ENCODE data around the gene NBEA.

The NBEA gene

DNA sequence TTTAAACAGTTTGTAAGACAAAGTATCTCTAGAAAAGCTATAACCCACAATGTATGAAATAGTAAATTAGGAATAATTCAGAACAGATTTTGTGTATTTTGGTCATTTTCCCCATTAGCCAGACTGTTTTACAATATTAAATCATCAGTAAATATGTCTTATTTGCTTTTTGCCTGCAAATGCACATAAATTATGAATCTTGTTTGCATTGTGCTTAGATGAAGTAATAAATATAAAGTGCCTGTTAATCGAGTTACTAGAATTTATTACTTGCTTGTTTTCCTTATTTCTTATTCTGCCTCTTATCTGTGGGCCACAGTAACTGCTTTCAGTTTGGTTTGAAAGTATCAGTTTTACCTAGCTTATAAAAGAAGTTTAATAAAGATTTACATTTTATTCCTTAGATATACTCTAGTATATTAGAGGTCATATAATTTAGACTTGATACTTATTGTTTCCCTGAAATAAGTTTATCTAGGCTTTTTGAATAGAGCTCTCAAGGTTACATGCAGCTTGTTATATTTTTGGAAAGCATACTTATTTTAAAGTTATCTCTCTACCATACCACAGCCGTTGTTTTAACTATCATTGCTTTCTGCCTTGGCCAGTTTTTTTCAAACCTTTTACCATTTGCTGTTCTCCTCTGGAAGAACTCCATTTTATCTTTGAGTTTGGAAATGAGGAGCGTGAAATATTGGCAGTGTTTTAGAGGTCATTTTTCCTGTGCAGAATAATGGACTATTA lies 238.0 kb downstream of the NBEA start:
- no peak for DNase-seq

DNA sequence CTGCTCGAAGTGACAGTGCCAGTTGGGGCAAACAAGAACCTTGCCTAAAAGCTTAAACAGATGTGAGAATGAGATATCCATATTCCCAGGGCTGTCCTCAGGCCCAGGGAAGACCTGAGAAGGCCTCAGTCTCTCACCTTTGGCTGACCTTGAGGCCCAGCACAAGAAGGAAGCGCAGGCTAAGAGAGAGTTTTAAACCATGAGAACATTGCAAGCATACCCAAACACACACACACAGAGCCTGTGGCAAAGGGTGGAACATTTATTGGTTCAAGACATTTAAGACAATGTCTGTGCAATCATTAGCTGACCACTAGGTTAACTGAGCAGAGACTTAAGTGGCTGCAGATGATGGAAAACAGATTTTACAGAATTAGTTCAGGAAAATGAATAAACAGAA lies 248.2 kb downstream of the NBEA start:
- DNase-seq, result no peak

DNA sequence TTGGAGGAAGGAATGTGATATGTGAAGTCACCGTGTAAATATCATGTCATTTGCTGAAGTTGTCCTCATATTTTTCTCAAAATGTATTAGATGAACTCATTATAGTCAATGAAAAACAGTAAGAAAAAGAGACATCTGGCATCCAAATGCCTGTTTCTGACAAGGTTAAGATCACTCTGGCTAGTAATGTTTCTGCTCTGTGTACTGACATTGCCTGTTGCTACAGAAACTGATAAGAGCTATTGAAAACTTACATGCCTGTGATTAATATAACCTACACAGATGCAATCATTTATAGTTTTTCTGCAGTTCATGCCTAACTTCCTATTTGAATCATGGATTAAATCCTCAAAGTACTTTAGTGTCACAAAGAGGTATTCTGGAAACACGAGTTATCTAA lies 249.8 kb downstream of the NBEA start:
- no peak for DNase-seq

DNA sequence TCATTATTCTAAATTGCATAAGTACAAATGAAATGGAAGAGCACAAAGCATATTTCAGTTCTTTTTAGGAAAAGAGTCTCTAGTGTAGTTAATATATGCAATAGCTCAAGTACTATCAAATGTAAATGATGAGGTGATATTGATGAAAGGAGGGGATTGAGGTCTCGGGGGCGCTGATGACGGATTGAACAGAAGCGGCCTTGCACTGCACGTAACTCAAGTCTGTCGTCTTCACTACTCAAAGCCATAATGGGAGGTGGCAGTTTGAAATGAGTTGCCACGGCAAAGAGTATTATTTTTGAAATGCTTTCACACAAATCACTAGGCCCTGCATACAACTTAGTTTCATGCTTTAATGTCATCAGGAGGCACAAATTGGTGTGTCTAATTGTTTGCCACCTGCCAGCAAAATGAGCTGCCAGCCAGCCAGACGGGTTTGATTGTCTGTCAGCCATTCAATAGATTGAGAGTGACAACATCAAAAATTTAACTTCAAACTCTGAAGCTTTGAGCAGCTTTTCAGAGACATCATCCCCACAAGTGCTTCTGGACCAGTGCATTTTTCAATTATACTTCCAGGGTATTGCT lies 256.6 kb downstream of the NBEA start:
- DNase-seq, result no peak

DNA sequence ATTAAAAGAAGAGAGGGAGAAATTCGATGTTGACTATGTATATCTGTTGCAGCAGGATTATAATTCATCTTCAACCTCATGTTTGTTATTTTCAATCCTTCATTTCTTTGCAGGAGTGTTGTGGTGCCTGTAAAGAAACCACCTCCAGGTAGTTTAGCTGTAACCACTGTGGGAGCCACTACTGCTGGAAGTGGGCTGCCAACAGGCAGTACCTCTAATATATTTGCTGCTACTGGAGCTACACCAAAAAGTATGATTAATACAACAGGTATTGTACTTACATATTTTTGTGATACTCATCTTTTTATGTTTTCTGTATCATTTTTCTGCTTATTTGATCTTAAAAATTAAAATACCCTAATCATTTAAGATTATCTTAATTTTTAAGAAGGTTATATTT lies 266.5 kb downstream of the NBEA start:
- DNase-seq, result no peak

DNA sequence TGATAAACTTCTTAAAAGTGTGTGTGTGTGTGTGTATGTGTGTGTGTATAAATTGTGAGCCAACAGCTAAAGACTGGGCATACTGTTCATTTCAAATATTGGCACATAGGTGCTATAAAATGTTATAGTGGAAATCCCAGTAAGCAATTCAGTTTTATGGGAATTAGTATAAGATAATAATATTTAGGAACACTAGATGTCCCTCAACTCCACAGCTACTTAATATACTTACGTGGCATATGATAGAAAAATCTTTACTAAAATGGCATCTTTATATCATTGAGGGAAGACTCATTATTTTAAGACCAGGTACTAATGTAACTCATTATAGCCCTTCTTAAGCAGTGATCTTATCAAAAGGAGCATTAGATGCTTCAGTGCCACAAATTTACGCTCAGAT lies 268.2 kb downstream of the NBEA start:
- DNase-seq, result no peak

DNA sequence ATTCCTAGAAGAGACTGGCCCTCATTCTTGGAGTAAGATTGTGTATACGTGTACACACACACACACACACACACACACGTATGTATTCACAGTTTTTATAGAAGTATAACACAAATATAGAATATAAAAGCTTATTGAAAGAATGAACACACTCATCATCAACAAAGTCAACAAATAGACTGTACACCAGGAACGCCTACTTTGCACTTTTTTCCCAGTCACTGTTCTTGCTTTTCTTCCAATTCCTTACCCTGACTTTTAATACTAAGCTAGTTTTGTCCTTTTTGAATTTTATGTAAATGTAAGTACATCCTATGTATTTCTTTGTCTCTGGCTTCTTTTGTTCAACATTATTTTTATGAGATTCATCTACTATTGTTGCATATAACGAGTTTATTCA lies 269.9 kb downstream of the NBEA start:
- DNase-seq, result no peak

DNA sequence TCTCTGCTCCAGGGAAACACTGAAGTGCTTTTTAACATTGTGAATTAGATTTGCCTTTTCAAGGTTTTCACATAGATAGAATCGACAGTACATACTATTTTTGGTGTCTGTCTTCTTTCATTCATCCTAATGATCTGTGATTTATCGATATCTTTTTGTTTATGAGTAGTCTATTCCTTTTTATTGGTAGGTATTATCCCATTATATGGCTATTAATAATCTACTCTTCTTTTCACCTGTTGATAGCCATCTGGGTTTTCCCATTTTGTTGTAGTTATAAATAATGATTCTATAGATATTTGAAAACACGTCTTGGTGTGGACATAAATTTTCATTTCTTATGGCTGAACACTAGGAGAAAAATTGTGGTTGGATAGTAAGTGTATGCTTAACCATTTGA lies 271.8 kb downstream of the NBEA start:
- no peak for DNase-seq

DNA sequence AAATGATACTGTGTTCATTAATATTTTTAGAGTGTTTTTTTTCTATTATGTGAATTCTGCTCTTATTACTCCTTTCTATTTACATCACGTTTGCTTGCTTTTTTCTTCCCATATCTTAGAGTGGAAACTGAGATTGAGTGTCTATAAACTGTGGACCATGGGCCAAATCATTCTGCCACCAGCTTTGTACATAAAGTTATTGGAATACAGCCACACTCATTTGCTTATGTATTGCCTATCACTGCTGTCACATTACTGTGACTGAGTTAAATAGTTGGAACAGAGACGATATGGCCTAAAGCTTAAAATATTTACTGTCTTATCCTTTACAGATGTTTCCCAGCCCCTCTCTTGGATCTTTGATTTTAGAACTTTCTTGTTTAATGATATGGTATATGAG lies 274.1 kb downstream of the NBEA start:
- DNase-seq, result no peak

DNA sequence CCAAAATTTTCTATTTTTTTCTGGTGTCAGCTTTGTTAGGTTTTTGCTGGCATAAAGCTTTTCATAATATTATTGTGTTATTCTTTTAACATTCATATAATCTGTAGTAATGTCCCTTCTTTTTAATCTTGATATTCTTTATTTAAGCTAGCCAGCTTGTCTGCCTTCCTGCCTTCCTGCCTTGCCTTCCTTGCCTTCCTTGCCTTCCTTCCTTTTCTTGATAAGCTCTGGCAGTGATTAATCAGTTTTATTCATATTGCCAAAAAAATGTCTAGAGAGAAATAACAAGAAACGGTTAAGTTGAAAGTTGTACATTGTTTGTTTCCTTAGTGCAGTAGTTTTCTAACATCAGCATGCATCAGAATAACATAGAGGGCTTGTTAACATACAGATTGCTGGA lies 277.0 kb downstream of the NBEA start:
- DNase-seq, result no peak

DNA sequence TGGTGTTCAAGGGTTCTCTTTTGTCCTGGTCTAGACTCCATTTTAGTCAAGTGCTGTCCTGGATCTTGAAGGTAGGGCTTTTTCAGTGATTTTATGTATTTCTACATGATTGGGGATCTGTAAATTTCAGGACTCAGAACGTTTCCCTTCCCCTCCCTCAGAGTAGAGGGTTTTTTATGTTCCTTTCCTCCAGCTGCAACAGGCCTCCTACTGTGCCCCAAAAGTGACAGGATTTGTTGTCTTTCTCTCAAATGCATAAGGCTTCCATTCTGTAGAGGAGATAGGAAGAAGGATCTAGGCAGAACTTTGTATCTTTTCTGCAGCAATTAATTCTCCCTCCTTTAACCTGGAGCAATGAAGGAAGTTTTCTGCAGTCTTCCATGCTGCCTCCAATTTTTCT lies 283.1 kb downstream of the NBEA start:
- no peak for DNase-seq

DNA sequence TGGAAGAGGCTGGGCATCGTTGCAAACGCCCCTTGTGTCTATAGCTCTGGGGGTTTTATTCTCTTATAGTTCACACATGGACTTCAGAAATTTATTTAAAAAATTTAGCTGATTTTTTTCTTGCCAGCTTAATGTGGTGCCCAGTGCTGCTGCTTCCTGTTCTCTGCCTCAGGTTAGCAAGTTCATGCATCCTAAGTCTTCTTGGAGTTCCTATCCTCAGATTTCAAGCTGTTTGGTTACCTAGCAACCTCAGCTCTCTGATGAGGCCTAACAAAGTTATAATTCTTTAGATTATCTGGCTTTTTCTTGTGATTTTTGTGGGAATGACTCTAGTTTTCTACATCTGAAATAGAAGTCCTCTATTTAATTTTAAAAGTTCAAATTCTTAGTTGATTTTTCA lies 283.5 kb downstream of the NBEA start:
- DNase-seq, result no peak

DNA sequence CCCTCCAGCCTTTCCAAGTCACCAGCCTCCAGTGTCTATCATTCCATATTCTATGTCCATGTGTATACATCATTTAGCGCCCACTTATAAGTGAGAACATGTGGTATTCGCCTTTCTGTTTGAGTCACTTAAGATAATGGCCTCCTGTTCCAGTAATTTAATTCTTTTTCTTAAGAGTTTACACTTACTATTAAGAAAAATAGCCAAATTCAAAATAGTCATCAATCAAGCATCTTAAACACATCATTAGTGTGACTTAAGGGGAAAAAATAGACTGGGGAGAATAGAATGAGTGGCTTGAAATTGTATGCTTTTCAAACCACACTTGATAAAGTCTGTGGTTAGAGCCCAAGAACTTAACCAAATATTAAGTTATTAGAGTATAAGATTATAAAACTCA lies 286.5 kb downstream of the NBEA start:
- no peak for DNase-seq

DNA sequence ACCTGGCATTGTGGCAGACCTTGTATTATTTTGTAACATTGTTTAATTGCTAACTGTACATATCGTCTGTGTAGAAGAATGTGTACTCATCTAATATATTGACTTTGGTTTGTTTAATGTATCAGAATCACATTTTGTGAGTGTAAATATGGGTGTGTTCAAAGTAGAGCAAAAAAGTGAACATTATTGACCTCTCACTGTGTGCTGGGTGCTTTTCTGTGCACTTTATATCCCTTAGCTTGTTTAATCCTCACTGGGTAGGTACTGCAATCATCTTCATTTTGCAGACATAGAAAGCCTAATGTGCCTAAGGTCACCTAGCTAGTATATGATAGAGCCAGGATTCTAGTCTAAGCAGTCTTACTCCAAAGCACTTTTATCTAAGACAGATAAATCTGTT lies 289.4 kb downstream of the NBEA start:
- DNase-seq, result no peak

DNA sequence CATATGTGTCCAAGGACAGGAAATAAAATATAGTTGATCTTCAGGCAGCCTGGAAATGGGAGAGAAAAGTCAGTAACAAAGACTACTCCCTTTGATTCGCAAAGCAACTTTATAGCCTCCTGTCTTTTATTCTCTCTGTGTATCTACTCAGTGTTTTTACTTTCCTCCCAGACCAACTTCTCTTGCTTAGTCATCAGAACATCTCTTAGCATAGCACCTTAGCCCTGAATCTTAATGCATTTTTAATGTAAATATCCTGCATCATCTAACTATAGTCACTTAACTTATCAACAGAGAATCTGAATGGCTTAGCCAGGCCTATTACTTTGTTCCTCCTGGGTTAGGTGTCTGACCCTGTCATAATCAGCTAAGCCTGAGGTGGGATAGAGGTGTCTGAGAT lies 296.2 kb downstream of the NBEA start:
- no peak for DNase-seq

DNA sequence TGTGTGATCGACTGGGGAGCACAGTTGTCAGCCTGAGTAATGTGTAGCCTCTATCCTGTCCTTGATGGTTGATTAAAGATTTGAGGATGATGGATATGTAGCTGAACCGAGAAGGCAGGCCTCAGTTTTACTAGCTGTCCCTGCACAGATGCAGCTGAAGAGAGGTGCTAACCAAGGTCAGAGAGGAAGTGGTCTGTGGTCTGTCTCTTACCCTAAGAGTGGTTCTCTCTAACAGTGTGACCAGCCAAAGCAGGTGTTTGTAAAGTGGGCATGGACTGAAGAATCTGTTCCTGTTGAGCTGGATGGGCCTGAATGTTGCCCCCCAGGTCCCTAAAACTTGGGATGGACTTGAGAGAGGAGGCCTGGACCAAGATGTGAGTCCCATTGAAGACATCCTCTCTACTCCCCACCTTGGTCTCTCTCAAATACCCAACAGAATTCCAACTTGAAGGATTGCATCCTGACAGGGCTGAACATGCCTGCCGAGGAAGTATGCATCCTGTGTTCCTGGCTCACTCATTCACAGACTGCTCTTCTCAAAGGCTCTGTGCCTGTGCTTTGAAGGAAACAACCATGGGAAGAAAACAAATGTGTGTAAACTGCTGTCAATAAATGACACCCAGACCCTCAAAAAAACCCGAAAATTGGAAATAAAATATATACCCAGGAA lies 310.6 kb downstream of the NBEA start:
- DNase-seq, result no peak

DNA sequence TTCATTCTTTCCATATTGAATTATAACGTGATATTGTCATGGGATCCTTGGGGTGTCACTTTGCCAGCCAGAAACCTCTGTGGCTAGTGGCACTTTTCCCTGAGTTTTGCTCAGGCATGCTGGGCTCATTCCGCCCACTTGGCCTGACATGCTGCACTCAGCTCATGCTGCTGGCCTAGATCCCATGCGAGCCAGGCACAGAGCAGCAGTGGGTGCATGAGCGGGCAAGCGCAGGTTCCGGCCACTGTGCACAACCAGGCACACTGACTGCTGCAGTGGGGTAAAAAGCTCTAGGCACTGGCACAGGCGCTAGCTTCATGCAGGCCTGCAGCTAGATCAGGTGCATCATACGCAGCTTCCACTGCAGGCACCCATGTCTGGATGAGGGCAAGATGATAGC lies 313.2 kb downstream of the NBEA start:
- DNase-seq, result no peak

DNA sequence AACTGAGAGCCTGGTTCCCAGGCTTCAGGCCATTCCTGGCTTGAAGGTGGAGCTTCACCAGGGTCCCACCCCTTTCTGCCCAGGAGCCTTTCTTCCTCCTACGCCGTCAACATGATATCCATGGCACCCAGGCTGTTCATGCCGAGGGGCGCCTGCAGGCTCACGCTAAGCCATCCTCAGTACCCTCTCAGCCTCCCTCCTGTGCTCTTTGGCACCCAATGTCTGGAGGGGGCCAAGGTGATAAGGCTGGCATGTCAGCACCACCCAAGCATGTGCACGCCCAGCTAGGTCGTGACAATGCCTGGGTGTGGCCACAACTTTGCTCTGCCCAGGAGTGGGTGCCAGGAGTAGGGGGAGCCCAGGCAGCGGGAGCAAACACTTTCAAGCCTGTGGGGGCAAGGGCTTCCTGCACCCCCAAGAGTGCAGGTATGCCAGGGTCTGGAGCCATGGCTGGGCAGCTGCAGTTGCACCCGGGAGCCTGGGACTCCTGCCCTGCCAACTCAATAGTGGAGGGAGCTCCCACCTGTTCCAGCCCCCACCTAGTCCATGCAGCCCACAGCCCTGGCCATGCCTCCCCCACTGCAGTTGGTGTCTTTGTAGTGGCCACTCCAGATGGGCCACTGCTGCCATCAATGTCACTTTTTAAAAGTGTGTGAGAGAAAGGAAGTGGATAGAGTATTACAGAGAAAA lies 314.5 kb downstream of the NBEA start:
- no peak for DNase-seq

DNA sequence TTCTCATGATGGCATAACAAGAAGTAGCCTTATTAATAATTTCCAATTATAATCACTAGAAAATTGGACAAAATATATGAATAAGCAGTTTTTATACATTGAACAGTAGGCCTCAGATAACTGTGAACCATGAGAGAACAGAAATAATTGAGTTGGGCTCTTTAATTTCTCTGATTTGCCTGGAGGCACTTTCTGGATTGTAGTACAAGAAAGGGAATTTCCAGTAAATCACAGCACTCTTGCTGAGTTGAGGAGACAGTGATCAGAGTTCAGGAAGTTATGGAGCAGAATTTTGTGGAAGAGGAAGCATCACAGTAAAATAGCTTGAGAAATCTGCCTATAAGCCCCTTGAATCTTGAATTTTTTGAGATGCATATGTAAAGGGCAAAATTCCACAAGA lies 318.2 kb downstream of the NBEA start:
- DNase-seq, result no peak

DNA sequence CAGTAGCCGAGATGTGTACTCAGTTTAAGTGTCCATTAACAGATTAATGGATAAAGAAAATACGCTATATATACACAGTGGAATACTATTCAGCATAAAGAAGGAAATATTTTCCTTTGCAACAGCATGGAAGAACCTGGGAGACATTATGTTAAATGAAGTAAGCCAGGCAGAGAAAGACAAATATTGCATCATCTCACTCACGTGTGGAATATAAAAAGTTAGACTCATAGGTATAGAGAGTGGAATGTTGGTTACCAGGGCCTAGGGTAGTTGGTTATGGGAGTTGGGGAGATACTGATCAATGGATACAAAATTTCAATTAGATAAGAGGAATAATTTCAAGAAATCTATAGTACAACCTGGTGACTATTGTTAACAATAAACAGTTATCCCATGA lies 324.3 kb downstream of the NBEA start:
- DNase-seq, result no peak

DNA sequence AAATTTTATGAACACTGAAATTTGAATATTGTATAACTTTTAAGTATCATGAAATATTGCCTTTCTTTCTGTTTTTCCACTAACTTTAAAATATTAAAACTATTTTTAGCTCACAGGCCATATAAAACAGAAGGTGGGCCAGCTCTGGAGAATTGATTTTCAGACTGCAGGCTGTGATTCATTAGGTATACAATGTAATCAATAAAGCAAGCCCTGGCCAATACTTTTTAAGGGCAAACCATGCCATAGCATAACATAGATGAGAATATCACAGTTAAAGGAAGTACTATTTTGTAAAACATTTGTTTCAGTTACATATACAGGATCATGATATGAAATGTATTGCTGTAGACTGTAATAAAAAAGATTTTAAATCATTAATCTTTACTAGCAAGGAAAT lies 336.8 kb downstream of the NBEA start:
- DNase-seq, result no peak

DNA sequence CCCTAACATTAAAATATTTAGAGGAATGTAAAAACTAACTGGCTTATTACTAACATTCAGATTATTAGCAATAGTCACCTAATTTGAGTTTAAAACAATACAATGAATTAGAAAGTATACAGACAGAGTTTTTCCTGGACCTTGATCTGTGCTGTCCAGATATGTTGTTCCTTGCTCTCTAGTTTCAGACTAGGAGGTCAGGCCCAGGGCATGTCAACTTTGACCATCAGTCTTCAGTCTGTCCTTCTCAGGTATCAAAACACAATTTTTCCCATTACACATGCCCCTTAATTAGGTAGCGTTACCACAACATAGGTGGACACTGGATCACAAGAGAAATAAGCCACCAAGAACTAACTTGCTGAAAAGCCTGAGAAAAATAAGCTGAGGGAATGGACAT lies 337.4 kb downstream of the NBEA start:
- DNase-seq, result no peak

DNA sequence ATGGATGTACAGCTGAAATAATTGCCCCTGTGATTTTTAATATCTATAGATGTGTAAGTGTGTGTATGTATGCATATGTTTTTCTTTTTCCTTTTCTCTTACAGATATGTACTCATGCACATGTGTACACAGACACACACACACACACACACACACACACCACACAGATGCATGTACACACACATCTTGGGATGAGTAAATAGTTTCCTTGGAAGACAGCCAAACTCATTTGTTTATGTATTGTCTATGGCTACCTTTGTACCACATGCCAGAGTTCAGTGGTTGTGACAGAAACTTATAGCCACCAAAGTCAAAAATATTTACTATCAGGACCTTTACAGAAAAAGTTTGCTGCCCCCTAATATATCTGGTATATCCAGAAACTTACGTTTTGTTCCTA lies 341.8 kb downstream of the NBEA start:
- DNase-seq, result no peak

DNA sequence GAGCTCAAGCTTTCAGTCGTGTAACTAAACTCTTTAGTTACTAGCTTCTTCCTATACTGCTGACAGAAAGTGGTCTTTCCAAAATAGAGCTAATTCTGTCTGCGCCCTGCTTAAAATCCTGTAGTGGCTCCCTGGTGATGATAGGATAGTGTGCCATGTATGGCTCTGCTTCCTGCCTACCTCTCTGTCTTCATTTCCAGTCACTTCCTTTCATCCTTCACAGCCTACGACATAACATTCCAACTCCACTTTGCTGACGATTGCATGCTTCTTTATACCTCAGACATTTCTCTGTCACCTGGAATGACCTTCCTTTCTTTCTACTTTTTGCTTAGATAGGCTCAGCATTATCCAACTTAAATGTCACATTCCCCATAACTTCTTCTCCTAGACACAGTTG lies 343.6 kb downstream of the NBEA start:
- DNase-seq, result no peak

Measured in NCI-H2227 treated with DMSO at 0.1 percent for 48 hours (cell line).